A549 (cell line): Measurements from ENCODE around the gene DISP3. TPM values are rescaled to one million over a fixed set of nuclear protein-coding genes. Genes with fewer than 3 reads are reported as not detected.

Experiments used
- ATAC-seq, 2 experiments: fragments of 200-7000 bp in 1 of 2; fragments of >200 bp in 1 of 2; cut with Nextera tagmentation in 1 of 2; cut with Tn5 transposase in 1 of 2; 3 replicates each; pipeline versions ENCODE4 v1.8.0 to v1.9.1; 2018 to 2020; ENCODE audit warnings: mild to moderate bottlenecking in 1 of 2, moderate library complexity in 1 of 2
- CTCF ChIA-PET: fragments of 300-600 bp; sonication (Branson Sonifier 250); formaldehyde crosslinking; extraction: SDS; loops from one replicate; lab custom pipeline; 2021; ENCODE audit warnings: antibody characterized with exemption, inconsistent platforms; lab: Yijun Ruan, JAX
- POLR2A ChIA-PET: fragments of 350-600 bp; formaldehyde crosslinking; extraction: SDS; loops from one replicate; lab custom pipeline; 2021; ENCODE audit warnings: antibody characterized with exemption, inconsistent platforms; lab: Yijun Ruan, JAX
- DNase-seq, 2 experiments: peaks; one replicate each; pipeline versions ENCODE4 v3.0.0 to v3.0.0-alpha.2; 2011 to 2016; ENCODE audit warnings: low read depth in 1 of 2, low spot score in 1 of 2
- FAIRE-seq: peaks from 2 replicates; lab custom pipeline; 2011; peaks lifted over from hg19 to GRCh38; lab: Jason Lieb, UNC
- H3K27ac ChIP-seq, 2 experiments: fragments of >200 bp; sonication (Bioruptor Twin); formaldehyde crosslinking; 3 replicates each; pipeline ENCODE4 v1.5.1; 2016 to 2017
- H3K4me1 ChIP-seq: fragments of >200 bp; sonication (Bioruptor Twin); formaldehyde crosslinking; 3 replicates; pipeline ENCODE4 v1.6.1; 2016
- H3K4me2 ChIP-seq: fragments of >200 bp; sonication (Bioruptor Twin); formaldehyde crosslinking; 3 replicates; pipeline ENCODE4 v1.6.1; 2016
- H3K4me3 ChIP-seq: fragments of >200 bp; sonication (Bioruptor Twin); formaldehyde crosslinking; 3 replicates; pipeline ENCODE4 v1.5.1; 2016
- H3K9me3 ChIP-seq: fragments of >200 bp; sonication (Bioruptor Twin); formaldehyde crosslinking; 3 replicates; pipeline ENCODE4 v1.6.1; 2016
- BHLHE40 ChIP-seq: IDR thresholded peaks from 2 replicates; pipeline ENCODE4 v1.6.1; 2012; ENCODE audit warnings: low read depth, low read length, inconsistent platforms
- CBX2 ChIP-seq: fragments of 200-600 bp; sonication (generic); IDR thresholded peaks from 2 replicates; pipeline ENCODE4 v1.6.1; 2016; ENCODE audit warnings: low read depth, mild to moderate bottlenecking, borderline replicate concordance
- CBX8 ChIP-seq: fragments of 200-600 bp; sonication (generic); IDR thresholded peaks from 2 replicates; pipeline ENCODE4 v1.6.1; 2016
- CHD4 ChIP-seq: fragments of 200-600 bp; sonication (generic); IDR thresholded peaks from 2 replicates; pipeline ENCODE4 v1.6.1; 2016; ENCODE audit warnings: antibody characterized with exemption, mild to moderate bottlenecking, borderline replicate concordance
- EHF ChIP-seq: fragments of 250-450 bp; sonication (Bioruptor Pico); IDR thresholded peaks from 2 replicates; pipeline ENCODE4 v1.5.0; 2020; ENCODE audit warnings: mild to moderate bottlenecking
- FOSB ChIP-seq: fragments of 250-450 bp; sonication (Bioruptor Pico); IDR thresholded peaks from 2 replicates; pipeline ENCODE4 v1.5.0; 2020; ENCODE audit warnings: mild to moderate bottlenecking, moderate library complexity
- FOSL2 ChIP-seq, 2 experiments: fragments of 450-650 bp in 1 of 2; fragments of >200 bp in 1 of 2; sonication (Bioruptor Twin) in 1 of 2; formaldehyde crosslinking; IDR thresholded peaks; 2 replicates each; pipeline versions ENCODE4 v1.5.0 to v1.6.1; 2016 to 2020; ENCODE audit warnings: mild to moderate bottlenecking in 1 of 2, moderate library complexity in 1 of 2
- GATA3 ChIP-seq: IDR thresholded peaks from 2 replicates; pipeline ENCODE4 v1.6.1; 2012; ENCODE audit warnings: borderline replicate concordance
- HOXB13 ChIP-seq: fragments of 250-450 bp; sonication (Bioruptor Pico); IDR thresholded peaks from 2 replicates; pipeline ENCODE4 v1.5.0; 2020; ENCODE audit warnings: low read depth, mild to moderate bottlenecking, moderate library complexity
- JUNB ChIP-seq: fragments of >200 bp; sonication (Bioruptor Twin); formaldehyde crosslinking; IDR thresholded peaks from 2 replicates; pipeline ENCODE4 v1.6.1; 2016
- KDM1A ChIP-seq: fragments of 200-600 bp; sonication (generic); IDR thresholded peaks from 2 replicates; pipeline ENCODE4 v1.6.1; 2016; ENCODE audit warnings: low read depth, mild to moderate bottlenecking
- MAFK ChIP-seq: fragments of 450-650 bp; IDR thresholded peaks from 2 replicates; pipeline ENCODE4 v1.6.1; 2014; ENCODE audit not compliant: partially characterized antibody
- MYC ChIP-seq: IDR thresholded peaks from 2 replicates; pipeline ENCODE4 v1.6.1; 2012; ENCODE audit warnings: mild to moderate bottlenecking, inconsistent platforms, low read length, improper control_type of control experiment, borderline replicate concordance
- NFE2L2 ChIP-seq: fragments of 150-350 bp; conservative IDR thresholded peaks from 2 replicates; pipeline ENCODE4 v1.6.1; 2014; ENCODE audit warnings: low read length
- NPAS2 ChIP-seq: fragments of 250-450 bp; sonication (Bioruptor Pico); IDR thresholded peaks from 2 replicates; pipeline ENCODE4 v1.8.0; 2022; ENCODE audit warnings: mild to moderate bottlenecking, moderate library complexity, borderline replicate concordance
- POLR2A ChIP-seq: IDR thresholded peaks from 2 replicates; pipeline ENCODE4 v1.6.1; 2012; ENCODE audit warnings: mild to moderate bottlenecking, low read length
- POLR2AphosphoS2 ChIP-seq: conservative IDR thresholded peaks from 2 replicates; pipeline ENCODE4 v1.6.1; 2012; ENCODE audit warnings: low read length, improper control_type of control experiment, inconsistent platforms
- RAD21 ChIP-seq, 2 experiments: fragments of >200 bp in 1 of 2; sonication (Bioruptor Twin) in 1 of 2; formaldehyde crosslinking in 1 of 2; IDR thresholded peaks in 1 of 2; conservative IDR thresholded peaks in 1 of 2; 2 replicates in 1 of 2; 3 replicates in 1 of 2; pipeline ENCODE4 v1.6.1; 2012 to 2018; ENCODE audit warnings: inconsistent platforms in 1 of 2
- RCOR1 ChIP-seq: fragments of 150-350 bp; IDR thresholded peaks from 2 replicates; pipeline ENCODE4 v1.6.1; 2014; ENCODE audit warnings: antibody characterized with exemption, low read length, low read depth
- RFX5 ChIP-seq: fragments of 450-650 bp; IDR thresholded peaks from 2 replicates; pipeline ENCODE4 v1.7.1; 2014; ENCODE audit warnings: antibody characterized with exemption, mild to moderate bottlenecking, moderate library complexity
- TP53 ChIP-seq: fragments of 250-450 bp; sonication (Bioruptor Pico); IDR thresholded peaks from 2 replicates; pipeline ENCODE4 v1.5.0; 2021; ENCODE audit warnings: mild to moderate bottlenecking, moderate library complexity
- ZFP36 ChIP-seq: fragments of 450-650 bp; IDR thresholded peaks from 2 replicates; pipeline ENCODE4 v1.6.1; 2014; ENCODE audit warnings: borderline replicate concordance; ENCODE audit not compliant: partially characterized antibody
- ZNF302 ChIP-seq: fragments of 250-450 bp; sonication (Bioruptor Pico); IDR thresholded peaks from 2 replicates; pipeline ENCODE4 v1.9.0; 2021; ENCODE audit warnings: inconsistent platforms, mild to moderate bottlenecking, moderate library complexity
- ZSCAN20 ChIP-seq: fragments of 250-450 bp; sonication (Bioruptor Pico); IDR thresholded peaks from 2 replicates; pipeline ENCODE4 v1.8.0; 2022; ENCODE audit warnings: mild to moderate bottlenecking, moderate library complexity
- WGBS: methylation state at CpG from one replicate; pipeline ENCODE4 v1.1.6; 2017; ENCODE audit errors: missing lambda C conversion rate; 5-methylcytosine and 5-hydroxymethylcytosine counted together
- polyA plus RNA-seq, 4 experiments: library from polyadenylated mRNA; depleted of rRNA in 3 of 4; stranded (reverse); fragments of >200 nt; fragmentation: RNase III in 1 of 4; extraction: RNeasy Plus Mini Kit Qiagen cat#74134 plus additional on column Dnase treatment in 1 of 4; gene quantifications; 2 replicates in 3 of 4; 3 replicates in 1 of 4; pipeline ENCODE4 v1.2.3, GENCODE V29; 2011 to 2017
- TF ChIP-seq, protein P1 (sequence below): fragments of 200-600 bp; sonication (generic); IDR thresholded peaks from 2 replicates; pipeline ENCODE4 v1.6.1; 2016; ENCODE audit warnings: antibody characterized with exemption, mild to moderate bottlenecking, moderate library complexity
- TF ChIP-seq, protein P2 (sequence below): IDR thresholded peaks from 2 replicates; pipeline ENCODE4 v1.6.1; 2012; ENCODE audit warnings: low read depth, borderline replicate concordance
- TF ChIP-seq, protein P3 (sequence below): fragments of >200 bp; sonication (Bioruptor Twin); formaldehyde crosslinking; IDR thresholded peaks from 3 replicates; pipeline ENCODE4 v1.6.1; 2016
- TF ChIP-seq, protein P4 (sequence below): fragments of 250-450 bp; sonication (Bioruptor Pico); IDR thresholded peaks from 2 replicates; pipeline ENCODE4 v1.5.0; 2020; ENCODE audit warnings: low read depth, mild to moderate bottlenecking, moderate library complexity

Gene DISP3
- polyA plus RNA-seq, 2 of the 4 experiments (the other 2 are of a cell fraction), result 0.09 to 0.22 TPM

DNA sequence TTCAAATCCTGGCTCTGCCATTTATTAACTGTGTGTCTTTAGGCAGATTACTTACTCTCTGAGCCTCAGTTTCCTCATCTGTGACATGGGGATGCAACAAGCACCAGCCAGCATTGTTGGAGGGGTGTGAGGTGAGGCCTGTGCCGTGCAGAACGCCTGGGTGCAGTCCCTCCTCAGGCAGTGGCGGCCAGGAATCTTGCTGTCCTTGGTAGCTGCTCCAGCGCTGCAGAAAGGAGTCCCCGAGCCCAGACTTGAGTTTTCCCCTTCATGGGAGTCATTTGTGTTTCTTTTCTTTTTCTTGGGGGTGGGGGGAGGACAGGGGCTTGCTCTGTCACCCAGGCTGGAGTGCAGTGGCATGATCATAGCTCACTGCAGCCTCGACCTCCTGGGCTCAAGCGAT is 46.6 kb downstream of the DISP3 start:
- TF ChIP-seq NPAS2 (CRISPR knock-in tag) (no peak), NFE2L2 (no peak), ZFP36 (no peak), POLR2A (no peak), POLR2AphosphoS2 (no peak), CBX8 (no peak), TP53 (CRISPR knock-in tag) (no peak), JUNB (no peak), GATA3 (no peak), FOSB (CRISPR knock-in tag) (no peak), FOSL2 (IDR thresholded peaks at IDR 0.05) (no peak), FOSL2 (CRISPR knock-in tag; IDR thresholded peaks at IDR 0.05) (no peak), RFX5 (no peak), ZSCAN20 (CRISPR knock-in tag) (no peak), RAD21 (conservative IDR thresholded peaks at IDR 0.05 in 1 of 2, IDR thresholded peaks at IDR 0.05 in 1 of 2) (no peak), KDM1A (no peak), EHF (CRISPR knock-in tag) (no peak), MAFK (no peak)
- TF ChIP-seq, protein P1, sequence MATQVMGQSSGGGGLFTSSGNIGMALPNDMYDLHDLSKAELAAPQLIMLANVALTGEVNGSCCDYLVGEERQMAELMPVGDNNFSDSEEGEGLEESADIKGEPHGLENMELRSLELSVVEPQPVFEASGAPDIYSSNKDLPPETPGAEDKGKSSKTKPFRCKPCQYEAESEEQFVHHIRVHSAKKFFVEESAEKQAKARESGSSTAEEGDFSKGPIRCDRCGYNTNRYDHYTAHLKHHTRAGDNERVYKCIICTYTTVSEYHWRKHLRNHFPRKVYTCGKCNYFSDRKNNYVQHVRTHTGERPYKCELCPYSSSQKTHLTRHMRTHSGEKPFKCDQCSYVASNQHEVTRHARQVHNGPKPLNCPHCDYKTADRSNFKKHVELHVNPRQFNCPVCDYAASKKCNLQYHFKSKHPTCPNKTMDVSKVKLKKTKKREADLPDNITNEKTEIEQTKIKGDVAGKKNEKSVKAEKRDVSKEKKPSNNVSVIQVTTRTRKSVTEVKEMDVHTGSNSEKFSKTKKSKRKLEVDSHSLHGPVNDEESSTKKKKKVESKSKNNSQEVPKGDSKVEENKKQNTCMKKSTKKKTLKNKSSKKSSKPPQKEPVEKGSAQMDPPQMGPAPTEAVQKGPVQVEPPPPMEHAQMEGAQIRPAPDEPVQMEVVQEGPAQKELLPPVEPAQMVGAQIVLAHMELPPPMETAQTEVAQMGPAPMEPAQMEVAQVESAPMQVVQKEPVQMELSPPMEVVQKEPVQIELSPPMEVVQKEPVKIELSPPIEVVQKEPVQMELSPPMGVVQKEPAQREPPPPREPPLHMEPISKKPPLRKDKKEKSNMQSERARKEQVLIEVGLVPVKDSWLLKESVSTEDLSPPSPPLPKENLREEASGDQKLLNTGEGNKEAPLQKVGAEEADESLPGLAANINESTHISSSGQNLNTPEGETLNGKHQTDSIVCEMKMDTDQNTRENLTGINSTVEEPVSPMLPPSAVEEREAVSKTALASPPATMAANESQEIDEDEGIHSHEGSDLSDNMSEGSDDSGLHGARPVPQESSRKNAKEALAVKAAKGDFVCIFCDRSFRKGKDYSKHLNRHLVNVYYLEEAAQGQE, result no peak
- TF ChIP-seq, protein P2, sequence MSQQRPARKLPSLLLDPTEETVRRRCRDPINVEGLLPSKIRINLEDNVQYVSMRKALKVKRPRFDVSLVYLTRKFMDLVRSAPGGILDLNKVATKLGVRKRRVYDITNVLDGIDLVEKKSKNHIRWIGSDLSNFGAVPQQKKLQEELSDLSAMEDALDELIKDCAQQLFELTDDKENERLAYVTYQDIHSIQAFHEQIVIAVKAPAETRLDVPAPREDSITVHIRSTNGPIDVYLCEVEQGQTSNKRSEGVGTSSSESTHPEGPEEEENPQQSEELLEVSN, result no peak
- H3K4me2 ChIP-seq, result no peak overlapping the region
- FAIRE-seq, result no peak
- 50% methylated on average over 4 of the region's 7 CpGs for WGBS
- no peak overlapping the region for H3K4me3 ChIP-seq
- ATAC-seq, result no peak
- ChIA-PET CTCF (no interaction called here), POLR2A (no interaction called here)
- no peaks in the 10 kb centered on the region for H3K9me3 ChIP-seq
- H3K4me1 ChIP-seq, result no peaks in the 10 kb centered on the region
- no peak for DNase-seq
- no peak overlapping the region for H3K27ac ChIP-seq

DNA sequence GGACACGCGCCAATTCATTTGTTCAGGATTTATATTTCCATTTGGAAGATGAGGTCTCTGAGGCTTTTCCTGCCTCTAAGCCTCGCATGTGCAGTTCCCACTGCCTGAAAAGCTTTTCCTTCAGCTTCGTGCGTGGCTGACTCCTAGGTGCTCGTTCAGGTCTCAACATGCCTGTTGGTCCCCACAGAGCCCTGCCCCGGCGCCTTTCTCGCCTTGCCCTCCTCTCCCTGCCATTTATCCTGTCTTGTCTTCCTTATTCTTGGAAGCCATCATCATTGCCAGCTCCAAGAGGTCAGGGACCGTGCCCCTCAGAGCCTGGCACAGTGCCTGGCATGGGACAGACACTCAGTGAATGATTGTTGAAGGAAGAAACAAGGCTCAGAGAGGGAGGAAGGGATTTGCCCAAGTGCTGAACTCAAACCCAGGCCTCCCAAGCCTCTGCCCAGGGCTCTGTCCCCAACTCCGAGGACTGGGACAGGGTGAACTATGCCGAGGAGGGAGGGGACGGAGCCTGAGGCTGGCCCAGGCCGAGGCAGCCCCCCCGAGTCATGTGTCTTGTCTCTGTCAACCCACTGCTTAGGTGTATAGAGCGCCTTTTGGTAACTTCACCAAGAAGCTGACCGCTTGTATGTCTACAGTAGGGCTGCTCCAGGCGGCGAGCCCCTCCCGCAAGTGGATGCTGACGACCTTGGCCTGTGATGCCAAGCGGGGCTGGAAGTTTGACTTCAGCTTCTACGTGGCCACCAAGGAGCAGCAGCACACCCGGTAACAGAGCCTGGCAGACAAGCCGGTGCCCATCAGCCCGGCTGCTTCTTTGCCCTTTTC is 47.3 kb downstream of the DISP3 start:
- POLR2A ChIA-PET, result no interaction called here
- FAIRE-seq (no peak), ATAC-seq (no peak), DNase-seq (no peak)
- H3K27ac ChIP-seq, result no peak overlapping the region
- H3K9me3 ChIP-seq, result no peaks in the 10 kb centered on the region
- CTCF ChIA-PET, result no interaction called here
- H3K4me1 ChIP-seq, result no peaks in the 10 kb centered on the region
- 33% methylated on average over 15 of the region's 26 CpGs for WGBS
- H3K4me3 ChIP-seq, result no peak overlapping the region
- no peak overlapping the region for H3K4me2 ChIP-seq
- TF ChIP-seq HOXB13 (no peak), KDM1A (no peak), CHD4 (no peak), ZNF302 (CRISPR knock-in tag) (no peak), CBX2 (no peak), BHLHE40 (no peak), MYC (no peak), GATA3 (no peak), RCOR1 (no peak)
- TF ChIP-seq, protein P1, result no peak
- TF ChIP-seq, protein P3, sequence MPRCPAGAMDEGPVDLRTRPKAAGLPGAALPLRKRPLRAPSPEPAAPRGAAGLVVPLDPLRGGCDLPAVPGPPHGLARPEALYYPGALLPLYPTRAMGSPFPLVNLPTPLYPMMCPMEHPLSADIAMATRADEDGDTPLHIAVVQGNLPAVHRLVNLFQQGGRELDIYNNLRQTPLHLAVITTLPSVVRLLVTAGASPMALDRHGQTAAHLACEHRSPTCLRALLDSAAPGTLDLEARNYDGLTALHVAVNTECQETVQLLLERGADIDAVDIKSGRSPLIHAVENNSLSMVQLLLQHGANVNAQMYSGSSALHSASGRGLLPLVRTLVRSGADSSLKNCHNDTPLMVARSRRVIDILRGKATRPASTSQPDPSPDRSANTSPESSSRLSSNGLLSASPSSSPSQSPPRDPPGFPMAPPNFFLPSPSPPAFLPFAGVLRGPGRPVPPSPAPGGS, result no peak
- TF ChIP-seq, protein P4, sequence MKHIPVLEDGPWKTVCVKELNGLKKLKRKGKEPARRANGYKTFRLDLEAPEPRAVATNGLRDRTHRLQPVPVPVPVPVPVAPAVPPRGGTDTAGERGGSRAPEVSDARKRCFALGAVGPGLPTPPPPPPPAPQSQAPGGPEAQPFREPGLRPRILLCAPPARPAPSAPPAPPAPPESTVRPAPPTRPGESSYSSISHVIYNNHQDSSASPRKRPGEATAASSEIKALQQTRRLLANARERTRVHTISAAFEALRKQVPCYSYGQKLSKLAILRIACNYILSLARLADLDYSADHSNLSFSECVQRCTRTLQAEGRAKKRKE (CRISPR knock-in tag), result no peak
